Peyer's patch (tissue), 4 donors: Measurements from ENCODE around the gene RBM10. TPM values are rescaled to one million over a fixed set of nuclear protein-coding genes. Genes with fewer than 3 reads are reported as not detected.

Experiments used
- DNase-seq, 3 donors: peaks; one replicate each; pipeline ENCODE4 v3.0.0-alpha.2; 2017 to 2019
- H3K27ac ChIP-seq, 4 donors: fragments of 200-600 bp; sonication (generic); one replicate each; pipeline ENCODE4 v1.5.1; 2016 to 2019
- H3K27me3 ChIP-seq, 2 donors: fragments of 200-600 bp; sonication (generic); one replicate each; pipeline ENCODE4 v1.5.1; 2019
- H3K36me3 ChIP-seq, 3 donors: fragments of 200-600 bp; sonication (generic); one replicate each; pipeline ENCODE4 v1.5.1; 2016 to 2019
- H3K4me1 ChIP-seq, 4 donors: fragments of 200-600 bp; sonication (generic); one replicate each; pipeline ENCODE4 v1.5.1; 2016 to 2019
- H3K4me3 ChIP-seq, 4 donors: fragments of 200-600 bp; sonication (generic); 1 replicate in 3 of 4; 2 replicates in 1 of 4; pipeline ENCODE4 v1.5.1; 2016 to 2019; ENCODE audit warnings: mild to moderate bottlenecking in 1 of 4
- H3K9me3 ChIP-seq, 4 donors: fragments of 200-600 bp; sonication (generic); one replicate each; pipeline ENCODE4 v1.5.1; 2016 to 2019; ENCODE audit warnings: mild to moderate bottlenecking in 1 of 4
- POLR2A ChIP-seq, 2 donors: fragments of 450-650 bp; IDR thresholded peaks; one replicate each; pipeline ENCODE4 v1.5.1; 2017; ENCODE audit warnings: antibody characterized with exemption in 2 of 2, mild to moderate bottlenecking in 2 of 2, moderate library complexity in 2 of 2
- total RNA-seq, 4 donors: library from RNA; depleted of rRNA; stranded (reverse); fragments of >200 nt; gene quantifications; one replicate each; pipeline ENCODE4 v1.1.0, GENCODE V29; 2016
- TF ChIP-seq, protein P1 (sequence below), 6 experiments: fragments of 450-650 bp in 4 of 6; fragments of 200-600 bp in 2 of 6; sonication (generic) in 1 of 6; IDR thresholded peaks; one replicate each; pipeline ENCODE4 v1.5.1; 2017 to 2019; ENCODE audit warnings: antibody characterized with exemption in 6 of 6, mild to moderate bottlenecking in 3 of 6, moderate library complexity in 1 of 6

The RBM10 gene
- total RNA-seq, 4 donors from 2014 or later = 24.9 to 47.0 (median 35.3) TPM

DNA sequence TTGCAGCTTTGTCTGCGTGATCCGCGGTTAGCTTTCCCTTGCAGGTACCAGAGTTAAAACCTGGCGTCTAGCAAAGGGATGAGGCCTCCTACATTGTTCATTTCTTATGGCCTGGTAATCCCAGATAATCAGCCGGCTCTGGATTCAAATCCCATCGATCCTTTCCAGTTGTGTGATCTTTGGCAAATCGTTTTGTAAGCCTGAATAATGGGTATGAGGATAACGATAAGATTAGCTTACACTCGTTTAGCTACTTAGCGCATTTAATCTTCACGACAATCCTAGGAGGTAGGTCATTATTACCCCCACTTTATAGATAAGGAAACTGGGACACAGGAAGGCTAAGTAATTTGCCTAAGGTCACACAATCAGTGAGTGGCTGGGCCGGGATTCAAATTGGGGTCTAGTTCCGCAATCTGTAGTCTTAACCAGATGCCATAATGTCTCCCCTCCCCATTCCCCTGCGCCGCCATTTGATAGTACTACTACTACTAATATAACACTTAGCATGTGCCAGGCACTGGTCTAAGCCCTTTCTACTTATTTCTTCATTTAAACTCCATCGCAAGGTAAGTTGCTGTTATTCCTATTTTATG lies 46.9 kb downstream of the RBM10 start:
- Histone ChIP-seq H3K4me1 (peaks cover 0 to 25% (median 4%) of the 10 kb centered on the region in 4 donors), H3K36me3 (no peaks in the 10 kb centered on the region), H3K27me3 (no peaks in the 10 kb centered on the region), H3K4me3 (peak overlapping the region; percentile 46 to 58 (median 52)), H3K9me3 (no peaks in the 10 kb centered on the region), H3K27ac (peak overlapping the region in 3 of 4 donors; percentile 53 to 80 (median 74))
- DNase-seq = peak in 1 of 3 donors; percentile 42
- TF ChIP-seq, protein P1, sequence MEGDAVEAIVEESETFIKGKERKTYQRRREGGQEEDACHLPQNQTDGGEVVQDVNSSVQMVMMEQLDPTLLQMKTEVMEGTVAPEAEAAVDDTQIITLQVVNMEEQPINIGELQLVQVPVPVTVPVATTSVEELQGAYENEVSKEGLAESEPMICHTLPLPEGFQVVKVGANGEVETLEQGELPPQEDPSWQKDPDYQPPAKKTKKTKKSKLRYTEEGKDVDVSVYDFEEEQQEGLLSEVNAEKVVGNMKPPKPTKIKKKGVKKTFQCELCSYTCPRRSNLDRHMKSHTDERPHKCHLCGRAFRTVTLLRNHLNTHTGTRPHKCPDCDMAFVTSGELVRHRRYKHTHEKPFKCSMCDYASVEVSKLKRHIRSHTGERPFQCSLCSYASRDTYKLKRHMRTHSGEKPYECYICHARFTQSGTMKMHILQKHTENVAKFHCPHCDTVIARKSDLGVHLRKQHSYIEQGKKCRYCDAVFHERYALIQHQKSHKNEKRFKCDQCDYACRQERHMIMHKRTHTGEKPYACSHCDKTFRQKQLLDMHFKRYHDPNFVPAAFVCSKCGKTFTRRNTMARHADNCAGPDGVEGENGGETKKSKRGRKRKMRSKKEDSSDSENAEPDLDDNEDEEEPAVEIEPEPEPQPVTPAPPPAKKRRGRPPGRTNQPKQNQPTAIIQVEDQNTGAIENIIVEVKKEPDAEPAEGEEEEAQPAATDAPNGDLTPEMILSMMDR (IDR thresholded peaks at IDR 0.05) = no peak
- no peak for TF ChIP-seq POLR2A (IDR thresholded peaks at IDR 0.05)

DNA sequence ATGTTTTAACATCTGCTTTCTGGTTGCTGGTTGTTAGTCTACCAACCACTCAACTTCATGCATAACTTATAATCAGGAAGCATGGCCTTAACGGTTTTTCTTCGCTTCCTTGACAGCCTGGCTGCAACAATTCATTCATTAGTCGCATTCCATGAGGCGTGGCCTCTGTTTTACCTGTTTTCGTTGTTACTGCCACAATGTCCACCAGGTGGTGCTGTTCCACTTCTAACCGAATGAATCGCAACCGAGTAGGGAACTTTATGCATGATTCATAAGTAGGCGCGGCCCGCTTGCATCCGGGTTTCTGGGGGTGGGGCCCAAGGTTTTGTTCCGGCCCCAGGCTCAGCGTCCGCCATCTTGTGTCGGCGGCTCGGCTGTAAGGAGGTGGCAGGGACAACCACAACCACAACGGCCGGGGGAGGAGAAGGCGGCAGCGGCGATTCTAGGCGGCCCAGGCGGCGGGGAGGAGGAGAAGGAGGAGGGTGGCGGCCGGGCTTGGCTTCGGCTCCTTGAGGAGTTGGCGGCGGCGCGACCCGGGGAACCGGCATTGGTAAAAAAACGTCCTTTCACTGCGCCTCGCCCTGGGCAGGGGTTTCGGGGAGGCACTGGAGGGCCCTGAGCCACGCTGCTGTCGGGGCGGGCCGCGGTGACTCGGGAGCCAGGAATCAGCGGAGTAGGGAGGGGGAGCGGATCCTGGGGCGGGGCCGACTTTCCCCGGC lies 48.6 kb downstream of the RBM10 start, which contains the start of gene UBA1:
Gene UBA1, plus strand, starts transcription at position 355 of the 719 bp plus-strand sequence. CDS start 4,974 bp downstream, outside the sequence.
- TF ChIP-seq, protein P1 (IDR thresholded peaks at IDR 0.05) = peak; percentile 61 to 98 (median 88)
- peak; percentile 55 to 89 for TF ChIP-seq POLR2A (IDR thresholded peaks at IDR 0.05)
- Histone ChIP-seq H3K27me3 (no peaks in the 10 kb centered on the region), H3K36me3 (peaks cover 0 to 2% (median 0%) of the 10 kb centered on the region in 3 donors), H3K27ac (peak within 1 kb of the TSS; percentile 92 to 97 (median 96)), H3K4me3 (peak within 1 kb of the TSS; percentile 78 to 93 (median 84)), H3K4me1 (peaks cover 0 to 40% (median 4%) of the 10 kb centered on the region in 4 donors), H3K9me3 (no peaks in the 10 kb centered on the region)
- peak; percentile 87 to 99 (median 98) for DNase-seq

GRCh38 chrX:47194194-47194787 lies 49.3 kb downstream of the RBM10 start:
- Histone ChIP-seq H3K4me3 (peak overlapping the region; percentile 78 to 93 (median 84)), H3K27me3 (no peaks in the 10 kb centered on the region), H3K36me3 (peaks cover 0 to 9% (median 0%) of the 10 kb centered on the region in 3 donors), H3K27ac (peak overlapping the region; percentile 92 to 97 (median 96)), H3K4me1 (peaks cover 0 to 40% (median 4%) of the 10 kb centered on the region in 4 donors), H3K9me3 (no peaks in the 10 kb centered on the region)
- DNase-seq = no peak
- no peak for TF ChIP-seq POLR2A (IDR thresholded peaks at IDR 0.05)
- TF ChIP-seq, protein P1 (IDR thresholded peaks at IDR 0.05) = no peak

- H3K27me3 ChIP-seq = no peaks in the 10 kb centered on the region
- H3K4me1 ChIP-seq = peaks cover 0 to 40% (median 4%) of the 10 kb centered on the region in 4 donors
- H3K4me3 ChIP-seq = peak overlapping the region in 1 of 4 donors; percentile 84
- no peaks in the 10 kb centered on the region for H3K9me3 ChIP-seq
- DNase-seq = no peak
- TF ChIP-seq POLR2A (IDR thresholded peaks at IDR 0.05) = no peak
- TF ChIP-seq, protein P1 (IDR thresholded peaks at IDR 0.05) = no peak
- no peak overlapping the region for H3K27ac ChIP-seq
- peaks cover 0 to 16% (median 0%) of the 10 kb centered on the region in 3 donors for H3K36me3 ChIP-seq
These were observed 51.1 kb downstream of the RBM10 start for GRCh38 chrX:47196098-47196497.

GRCh38 chrX:47197526-47197925 lies 52.5 kb downstream of the RBM10 start:
- H3K27me3 ChIP-seq = no peaks in the 10 kb centered on the region
- H3K4me1 ChIP-seq = peaks cover 0 to 40% (median 4%) of the 10 kb centered on the region in 4 donors
- H3K4me3 ChIP-seq = no peak overlapping the region
- no peak overlapping the region for H3K27ac ChIP-seq
- DNase-seq = no peak
- peaks cover 0 to 31% (median 0%) of the 10 kb centered on the region in 3 donors for H3K36me3 ChIP-seq
- no peaks in the 10 kb centered on the region for H3K9me3 ChIP-seq
- TF ChIP-seq POLR2A (IDR thresholded peaks at IDR 0.05) = no peak
- TF ChIP-seq, protein P1 (IDR thresholded peaks at IDR 0.05) = no peak
